Astrocyte of the spinal cord (primary cell): ENCODE measurements around the gene TPD52L2.

ENCODE experiments used
- DNase-seq: peaks from one replicate; pipeline ENCODE4 v3.0.0; 2011; ENCODE audit warnings: low read depth, low spot score
- H3K4me3 ChIP-seq: 2 replicates; pipeline ENCODE4 v1.5.1; 2011; ENCODE audit warnings: low read depth, mild to moderate bottlenecking, low read length, moderate library complexity
- in situ Hi-C: cut with HindIII; loops from 2 replicates; pipeline ENCODE4 v1.10.0; 2017; ENCODE audit warnings: low sequenced_read_pairs
- TF ChIP-seq, protein P1 (sequence below): IDR thresholded peaks from 2 replicates; pipeline ENCODE4 v1.5.1; 2012; ENCODE audit warnings: low read depth, mild to moderate bottlenecking, low read length, inconsistent platforms

Gene TPD52L2

DNA sequence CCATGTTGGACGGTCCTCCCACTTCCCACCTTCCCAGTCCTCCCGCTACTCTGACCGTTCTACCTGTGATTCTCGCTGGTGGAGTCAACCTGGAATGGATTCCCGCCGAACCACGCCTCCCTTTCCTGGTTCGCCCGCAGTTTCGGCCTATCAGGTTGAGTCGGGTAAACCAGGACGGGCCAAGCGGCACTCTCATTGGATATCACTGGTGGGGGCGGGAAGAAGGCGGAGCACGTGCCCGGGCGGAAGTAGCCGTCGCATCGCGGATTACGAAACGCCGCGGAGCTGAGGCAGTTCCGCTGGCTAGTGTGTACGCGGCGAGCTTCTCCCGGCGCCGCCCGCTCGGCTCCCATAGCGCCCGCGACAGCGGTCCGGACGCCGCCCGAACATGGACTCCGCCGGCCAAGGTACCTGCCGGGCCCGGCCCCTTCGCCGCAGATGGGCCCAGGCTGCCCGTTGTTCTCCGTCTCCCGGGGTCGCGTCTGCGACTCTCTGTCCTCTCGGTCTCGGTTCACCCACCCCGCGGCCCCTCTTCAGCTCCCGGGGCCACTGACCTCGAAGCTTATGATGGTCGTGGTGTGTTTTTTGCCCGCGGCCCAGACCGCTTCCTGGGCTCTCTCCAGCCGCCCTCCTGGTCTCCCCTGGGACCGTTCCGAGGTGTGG is at the start of gene TPD52L2:
TSS of gene TPD52L2 (plus strand) at position 293 of the 663 bp plus-strand sequence. CDS start at position 389, 96 bp downstream.
- TF ChIP-seq, protein P1, sequence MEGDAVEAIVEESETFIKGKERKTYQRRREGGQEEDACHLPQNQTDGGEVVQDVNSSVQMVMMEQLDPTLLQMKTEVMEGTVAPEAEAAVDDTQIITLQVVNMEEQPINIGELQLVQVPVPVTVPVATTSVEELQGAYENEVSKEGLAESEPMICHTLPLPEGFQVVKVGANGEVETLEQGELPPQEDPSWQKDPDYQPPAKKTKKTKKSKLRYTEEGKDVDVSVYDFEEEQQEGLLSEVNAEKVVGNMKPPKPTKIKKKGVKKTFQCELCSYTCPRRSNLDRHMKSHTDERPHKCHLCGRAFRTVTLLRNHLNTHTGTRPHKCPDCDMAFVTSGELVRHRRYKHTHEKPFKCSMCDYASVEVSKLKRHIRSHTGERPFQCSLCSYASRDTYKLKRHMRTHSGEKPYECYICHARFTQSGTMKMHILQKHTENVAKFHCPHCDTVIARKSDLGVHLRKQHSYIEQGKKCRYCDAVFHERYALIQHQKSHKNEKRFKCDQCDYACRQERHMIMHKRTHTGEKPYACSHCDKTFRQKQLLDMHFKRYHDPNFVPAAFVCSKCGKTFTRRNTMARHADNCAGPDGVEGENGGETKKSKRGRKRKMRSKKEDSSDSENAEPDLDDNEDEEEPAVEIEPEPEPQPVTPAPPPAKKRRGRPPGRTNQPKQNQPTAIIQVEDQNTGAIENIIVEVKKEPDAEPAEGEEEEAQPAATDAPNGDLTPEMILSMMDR, result no peak
- peak; percentile 98 for DNase-seq
- H3K4me3 ChIP-seq, result peak within 1 kb of the TSS; percentile 97
- in situ Hi-C loops, result no loop called here

DNA sequence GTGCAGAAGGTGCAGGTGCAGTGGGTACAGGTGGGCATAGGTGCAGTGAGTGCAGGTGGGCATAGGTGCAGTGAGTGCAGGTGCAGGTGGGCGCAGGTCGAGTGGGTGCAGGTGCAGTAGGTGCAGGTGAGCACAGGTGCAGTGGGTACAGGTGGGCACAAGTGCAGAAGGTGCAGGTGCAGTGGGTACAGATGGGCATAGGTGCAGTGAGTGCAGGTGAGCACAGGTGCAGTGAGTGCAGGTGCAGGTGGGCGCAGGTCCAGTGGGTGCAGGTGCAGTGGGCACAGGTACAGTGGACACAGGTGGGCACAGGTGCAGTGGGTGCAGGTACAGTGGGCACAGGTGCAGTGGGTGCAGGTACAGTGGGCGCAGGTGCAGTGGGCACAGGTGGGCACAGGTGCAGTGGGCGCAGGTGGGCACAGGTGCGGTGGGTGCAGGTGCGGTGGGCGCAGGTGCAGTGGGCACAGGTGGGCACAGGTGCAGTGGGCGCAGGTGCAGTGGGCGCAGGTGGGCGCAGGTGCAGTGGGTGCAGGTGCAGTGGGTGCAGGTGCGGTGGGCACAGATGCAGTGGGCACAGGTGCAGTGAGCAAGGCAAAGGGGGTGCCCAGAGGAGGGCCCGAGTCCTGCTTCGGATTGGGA is 49.3 kb upstream of the TPD52L2 start:
- no peak overlapping the region for H3K4me3 ChIP-seq
- in situ Hi-C loops, result no loop called here
- TF ChIP-seq, protein P1, result no peak
- DNase-seq, result no peak

DNA sequence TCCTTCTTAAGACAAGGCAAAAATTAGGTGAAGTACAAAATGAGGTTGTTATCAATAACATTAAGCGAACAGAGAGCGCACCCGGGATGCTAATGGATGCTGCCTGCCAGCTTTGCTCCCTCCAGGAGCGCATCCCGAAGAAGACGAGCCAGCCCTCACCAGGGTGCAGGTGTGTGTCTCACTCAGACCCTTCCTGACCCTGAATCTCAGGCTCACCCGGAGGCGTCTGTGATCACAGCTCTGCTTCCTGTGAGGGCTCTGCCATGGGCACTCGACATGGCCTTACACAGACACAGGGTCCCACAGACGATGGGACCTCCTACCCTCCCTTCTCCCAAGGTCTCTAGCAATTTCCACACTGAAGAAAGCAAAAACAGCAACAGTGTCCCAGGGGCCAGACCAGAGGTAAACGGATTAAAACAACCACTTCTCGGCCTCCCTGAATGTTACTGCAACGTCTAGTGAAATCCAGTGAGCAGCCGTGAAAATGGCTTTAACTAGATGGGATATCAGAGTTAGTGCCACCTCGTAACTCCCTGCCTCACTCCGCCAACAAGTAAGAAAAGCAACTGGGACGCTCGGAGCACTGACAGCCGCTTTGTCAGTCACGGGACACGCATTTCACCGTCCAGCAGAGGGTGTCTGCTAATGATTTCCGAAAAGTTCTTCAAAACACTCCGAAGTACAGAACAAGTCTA is 45.7 kb upstream of the TPD52L2 start:
- TF ChIP-seq, protein P1, result peak; percentile 29
- in situ Hi-C loops, result no loop called here
- no peak overlapping the region for H3K4me3 ChIP-seq
- DNase-seq, result no peak

DNA sequence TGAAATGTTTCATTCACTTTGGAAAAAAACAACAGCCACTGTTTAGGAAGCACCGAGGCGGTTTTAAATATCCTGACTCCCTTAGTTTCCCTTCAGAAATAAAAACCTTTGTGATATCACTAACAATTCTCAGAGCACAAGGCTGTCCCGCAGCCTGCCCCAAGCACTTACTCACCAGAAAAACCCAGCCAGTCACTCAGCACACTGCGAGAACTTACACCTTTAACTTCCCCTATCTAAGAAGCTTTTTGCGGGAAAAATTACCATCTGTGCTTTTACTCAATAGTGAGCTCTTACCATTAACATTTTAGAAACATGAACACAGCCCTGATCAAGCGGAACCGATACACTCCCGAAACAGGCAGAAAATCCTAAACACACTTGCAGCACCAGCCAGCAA is 43.3 kb upstream of the TPD52L2 start:
- in situ Hi-C loops, result no loop called here
- TF ChIP-seq, protein P1, result no peak
- no peak for DNase-seq

DNA sequence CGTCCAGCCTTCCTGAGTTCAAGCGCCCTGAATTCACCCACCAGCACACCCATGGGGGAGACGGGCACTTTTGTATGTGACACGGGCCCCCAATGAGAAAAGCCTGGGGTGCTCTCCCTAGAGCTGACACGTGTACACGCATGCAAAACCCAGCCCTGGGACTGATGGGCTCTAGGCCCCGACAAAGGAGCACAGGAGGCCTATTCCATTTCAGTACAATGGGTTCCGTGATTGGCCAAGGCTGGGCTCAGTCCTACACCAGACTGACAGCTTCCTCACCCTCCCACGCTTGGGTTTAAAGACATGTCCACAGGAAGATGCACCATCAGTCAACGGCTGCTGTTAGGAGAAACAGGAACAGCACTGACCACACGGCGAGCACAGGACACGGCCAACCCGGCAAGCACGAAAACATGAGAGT is 42.8 kb upstream of the TPD52L2 start:
- DNase-seq, result no peak
- TF ChIP-seq, protein P1, result no peak
- in situ Hi-C loops, result no loop called here
- no peak overlapping the region for H3K4me3 ChIP-seq

More for the DNA sequence above, 43.3 kb upstream of the TPD52L2 start:
- no peak overlapping the region for H3K4me3 ChIP-seq

DNA sequence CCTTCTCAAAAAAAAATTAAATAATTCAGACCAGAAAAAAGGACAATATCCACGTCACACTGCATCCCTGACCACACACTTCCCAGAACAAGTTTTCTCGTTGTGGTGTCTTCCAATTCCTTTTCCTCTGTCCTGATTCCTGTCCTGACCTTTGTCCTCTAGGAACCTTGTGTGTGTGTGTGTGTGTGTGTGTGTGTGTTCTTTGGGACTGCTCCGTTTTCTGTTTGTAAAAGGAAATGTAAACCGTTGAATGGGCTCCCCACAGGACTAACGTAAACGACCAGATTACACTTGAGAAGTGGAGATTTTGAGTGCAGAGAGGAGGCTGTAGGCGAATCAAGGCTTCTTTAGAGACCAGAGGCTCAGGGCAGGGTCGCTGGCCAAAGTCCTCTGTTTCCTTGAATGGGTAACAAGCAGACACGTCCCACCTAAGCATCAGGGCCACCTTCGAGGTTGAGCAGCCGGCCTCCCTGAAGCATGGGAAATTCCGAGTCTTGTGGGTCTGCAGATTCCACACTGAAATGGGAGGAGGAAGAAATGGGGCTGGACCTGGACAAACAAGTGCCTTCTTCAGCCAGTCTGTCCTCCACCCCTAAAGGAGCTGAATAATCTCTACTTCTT is 41.3 kb upstream of the TPD52L2 start:
- in situ Hi-C loops, result no loop called here
- DNase-seq, result no peak
- no peak overlapping the region for H3K4me3 ChIP-seq
- TF ChIP-seq, protein P1, result no peak
